ENCODE results near the gene ZKSCAN5. TPM values are rescaled to one million over a fixed set of nuclear protein-coding genes. Genes with fewer than 3 reads are reported as not detected.
A peak's percentile ranks its signal among the peaks of the same experiment; 100 is the strongest.

Gene ZKSCAN5
- 12.3 and 12.7 TPM in 2 replicates for total RNA-seq

DNA sequence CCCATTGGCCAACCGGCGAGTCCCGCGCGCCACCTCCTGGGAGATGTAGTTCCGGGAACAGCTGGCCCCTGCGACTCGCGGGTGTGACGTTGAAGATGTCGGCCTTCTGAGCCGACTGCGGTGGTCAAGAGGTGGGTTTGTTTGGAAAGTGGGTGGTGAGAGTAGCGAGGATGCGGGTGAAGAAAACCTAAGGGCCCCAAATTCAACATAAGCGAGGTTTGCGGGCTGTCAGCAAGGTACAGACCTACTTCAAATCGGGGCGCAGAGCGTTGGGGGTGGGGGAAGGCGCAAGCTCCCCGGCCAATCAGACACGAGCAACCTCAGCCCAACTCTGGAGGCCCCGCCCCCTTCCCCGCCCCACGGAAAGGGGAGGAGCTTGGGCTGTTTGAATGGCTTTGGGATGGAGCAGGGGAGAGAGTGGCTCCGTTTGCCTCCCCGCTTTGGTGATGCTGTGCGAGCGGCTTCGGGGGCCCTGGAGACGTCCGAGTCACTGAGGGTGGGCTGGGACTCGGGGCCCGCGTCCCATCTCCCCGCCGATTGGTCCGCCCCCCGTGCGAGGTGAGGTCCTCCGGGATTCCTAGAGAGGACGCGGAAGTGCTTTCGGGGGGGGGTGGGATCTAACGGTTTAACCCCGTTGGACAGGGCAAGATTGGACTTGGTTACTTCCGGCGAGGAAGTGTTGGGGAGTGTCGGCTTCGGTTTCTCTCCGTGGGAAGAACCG lies at the start of gene ZKSCAN5:
TSS of gene ZKSCAN5 (plus strand) at position 60 of the 721 bp plus-strand sequence. CDS start 1,383 bp downstream, outside the sequence.
- peaks cover 58% of the 10 kb centered on the region for H3K79me2 ChIP-seq (ENCODE audit: insufficient read depth, low read length)

DNA sequence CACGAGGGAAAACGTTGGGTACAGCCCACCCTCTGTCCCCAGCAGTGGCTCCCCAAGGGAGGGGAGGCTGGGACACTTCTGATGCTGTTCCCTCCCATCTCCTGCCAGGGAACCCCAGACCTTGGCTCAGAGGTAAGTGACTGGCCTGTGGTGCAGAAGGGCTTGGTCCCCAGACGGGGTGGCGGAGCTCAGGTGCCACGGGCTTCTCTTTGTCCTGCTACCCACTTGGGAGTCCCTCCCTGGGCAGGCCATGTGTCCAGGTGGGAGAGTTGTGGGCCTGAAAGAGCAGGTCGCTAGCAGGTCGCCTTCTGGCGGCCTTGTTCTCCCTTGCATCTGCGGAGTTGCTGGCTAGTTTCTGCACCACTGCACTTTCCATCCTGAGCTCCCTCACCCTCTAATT lies 48.6 kb upstream of the ZKSCAN5 start:
- H3K27me3 ChIP-seq (ENCODE audit: insufficient read depth, low read length) = no peaks in the 10 kb centered on the region
- TF ChIP-seq, protein P1, sequence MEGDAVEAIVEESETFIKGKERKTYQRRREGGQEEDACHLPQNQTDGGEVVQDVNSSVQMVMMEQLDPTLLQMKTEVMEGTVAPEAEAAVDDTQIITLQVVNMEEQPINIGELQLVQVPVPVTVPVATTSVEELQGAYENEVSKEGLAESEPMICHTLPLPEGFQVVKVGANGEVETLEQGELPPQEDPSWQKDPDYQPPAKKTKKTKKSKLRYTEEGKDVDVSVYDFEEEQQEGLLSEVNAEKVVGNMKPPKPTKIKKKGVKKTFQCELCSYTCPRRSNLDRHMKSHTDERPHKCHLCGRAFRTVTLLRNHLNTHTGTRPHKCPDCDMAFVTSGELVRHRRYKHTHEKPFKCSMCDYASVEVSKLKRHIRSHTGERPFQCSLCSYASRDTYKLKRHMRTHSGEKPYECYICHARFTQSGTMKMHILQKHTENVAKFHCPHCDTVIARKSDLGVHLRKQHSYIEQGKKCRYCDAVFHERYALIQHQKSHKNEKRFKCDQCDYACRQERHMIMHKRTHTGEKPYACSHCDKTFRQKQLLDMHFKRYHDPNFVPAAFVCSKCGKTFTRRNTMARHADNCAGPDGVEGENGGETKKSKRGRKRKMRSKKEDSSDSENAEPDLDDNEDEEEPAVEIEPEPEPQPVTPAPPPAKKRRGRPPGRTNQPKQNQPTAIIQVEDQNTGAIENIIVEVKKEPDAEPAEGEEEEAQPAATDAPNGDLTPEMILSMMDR (IDR thresholded peaks at IDR 0.05; ENCODE audit: extremely low read depth, low read depth, low read length) = no peak
- H3K4me1 ChIP-seq (ENCODE audit: insufficient read depth, low read length) = no peaks in the 10 kb centered on the region
- no peak overlapping the region for H3K4me2 ChIP-seq (ENCODE audit: insufficient read depth, low read length)
- peaks cover 34% of the 10 kb centered on the region for H4K20me1 ChIP-seq (ENCODE audit: insufficient read depth, low read length)
- H3K79me2 ChIP-seq (ENCODE audit: insufficient read depth, low read length) = peaks cover 80% of the 10 kb centered on the region
- H3K27ac ChIP-seq (ENCODE audit: low read depth, low read length) = no peak overlapping the region
- H3K9me3 ChIP-seq (ENCODE audit: low read depth, low read length) = no peaks in the 10 kb centered on the region
- peak; percentile 39 for DNase-seq (ENCODE audit: insufficient read length, low spot score, missing footprints)
- H3K36me3 ChIP-seq (ENCODE audit: insufficient read depth, low read length) = peaks cover 73% of the 10 kb centered on the region
- no peak overlapping the region for H2AFZ ChIP-seq (ENCODE audit: low read length)
- no peak overlapping the region for H3K4me3 ChIP-seq (ENCODE audit: insufficient read depth, low read length)

More for the DNA sequence above, at the start of gene ZKSCAN5:
- peak within 1 kb of the TSS; percentile 98 for H3K27ac ChIP-seq (ENCODE audit: low read depth, low read length)
- no peaks in the 10 kb centered on the region for H3K27me3 ChIP-seq (ENCODE audit: insufficient read depth, low read length)
- TF ChIP-seq, protein P1 (IDR thresholded peaks at IDR 0.05; ENCODE audit: extremely low read depth, low read depth, low read length) = no peak
- peak; percentile 98 for DNase-seq (ENCODE audit: insufficient read length, low spot score, missing footprints)
- peak within 1 kb of the TSS; percentile 92 for H3K4me2 ChIP-seq (ENCODE audit: insufficient read depth, low read length)
- peak within 1 kb of the TSS; percentile 99 for H2AFZ ChIP-seq (ENCODE audit: low read length)
- H3K36me3 ChIP-seq (ENCODE audit: insufficient read depth, low read length) = peaks cover under 1% of the 10 kb centered on the region
- H3K4me3 ChIP-seq (ENCODE audit: insufficient read depth, low read length) = peak within 1 kb of the TSS; percentile 93
- H4K20me1 ChIP-seq (ENCODE audit: insufficient read depth, low read length) = no peaks in the 10 kb centered on the region
- H3K9me3 ChIP-seq (ENCODE audit: low read depth, low read length) = no peaks in the 10 kb centered on the region
- H3K4me1 ChIP-seq (ENCODE audit: insufficient read depth, low read length) = peaks cover 15% of the 10 kb centered on the region

DNA sequence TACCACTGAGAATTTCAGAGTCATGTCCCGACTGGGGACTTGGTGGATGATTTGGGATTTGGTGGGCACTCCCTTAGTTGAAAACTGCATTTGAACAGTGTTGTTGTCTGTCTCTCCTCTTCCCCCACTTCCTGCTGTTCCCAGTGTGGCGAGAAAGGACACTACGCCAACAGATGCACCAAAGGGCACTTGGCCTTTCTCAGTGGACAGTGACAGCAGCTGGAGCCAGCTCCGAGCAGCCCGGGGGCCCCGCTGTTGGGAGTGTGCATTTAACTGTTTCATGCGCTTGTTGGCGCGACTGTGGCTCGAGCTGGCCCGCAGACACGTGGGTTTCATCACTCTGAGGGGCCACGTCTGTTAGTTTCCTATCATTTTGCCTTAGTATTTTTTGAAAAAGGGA lies 48.2 kb upstream of the ZKSCAN5 start:
- Histone ChIP-seq H3K9me3 (ENCODE audit: low read depth, low read length) (no peaks in the 10 kb centered on the region), H3K4me2 (ENCODE audit: insufficient read depth, low read length) (no peak overlapping the region), H4K20me1 (ENCODE audit: insufficient read depth, low read length) (peaks cover 32% of the 10 kb centered on the region), H3K27ac (ENCODE audit: low read depth, low read length) (no peak overlapping the region), H3K27me3 (ENCODE audit: insufficient read depth, low read length) (no peaks in the 10 kb centered on the region), H3K79me2 (ENCODE audit: insufficient read depth, low read length) (peaks cover 82% of the 10 kb centered on the region), H3K4me3 (ENCODE audit: insufficient read depth, low read length) (no peak overlapping the region), H3K36me3 (ENCODE audit: insufficient read depth, low read length) (peaks cover 71% of the 10 kb centered on the region), H3K4me1 (ENCODE audit: insufficient read depth, low read length) (no peaks in the 10 kb centered on the region), H2AFZ (ENCODE audit: low read length) (no peak overlapping the region)
- TF ChIP-seq, protein P1 (IDR thresholded peaks at IDR 0.05; ENCODE audit: extremely low read depth, low read depth, low read length) = no peak
- peak; percentile 35 for DNase-seq (ENCODE audit: insufficient read length, low spot score, missing footprints)

DNA sequence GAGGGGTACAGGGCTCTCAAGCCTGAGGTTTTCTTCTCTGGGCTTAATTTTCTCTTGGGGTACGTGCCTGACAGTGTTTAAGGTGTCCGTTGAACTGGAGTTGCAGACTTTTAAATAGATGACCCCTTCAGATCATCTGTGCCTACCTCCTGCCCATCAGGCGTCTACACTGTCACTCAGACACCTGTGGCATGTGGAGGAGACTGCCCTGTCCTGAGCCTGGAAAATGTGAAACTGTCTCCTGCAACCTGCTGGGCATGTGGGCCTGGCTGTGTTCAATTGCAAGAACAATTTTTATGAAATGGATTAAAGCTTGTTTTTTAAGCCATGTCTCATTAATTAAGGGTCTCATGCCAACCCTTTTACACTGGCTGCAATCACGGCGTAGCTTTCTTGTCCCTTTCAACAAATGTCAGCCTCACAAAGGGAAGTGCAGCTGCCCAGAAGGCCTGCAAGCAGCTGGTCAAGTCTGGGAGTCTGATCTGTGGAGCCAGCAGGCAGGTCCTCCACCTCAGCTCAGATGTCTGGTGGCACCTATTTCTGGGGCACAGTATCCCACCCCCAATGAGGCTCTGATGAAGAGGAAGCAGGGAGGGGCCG lies 47.3 kb upstream of the ZKSCAN5 start:
- no peak overlapping the region for H2AFZ ChIP-seq (ENCODE audit: low read length)
- H3K27me3 ChIP-seq (ENCODE audit: insufficient read depth, low read length) = no peaks in the 10 kb centered on the region
- no peaks in the 10 kb centered on the region for H3K4me1 ChIP-seq (ENCODE audit: insufficient read depth, low read length)
- H3K27ac ChIP-seq (ENCODE audit: low read depth, low read length) = no peak overlapping the region
- H3K4me2 ChIP-seq (ENCODE audit: insufficient read depth, low read length) = no peak overlapping the region
- peak; percentile 66 for DNase-seq (ENCODE audit: insufficient read length, low spot score, missing footprints)
- peaks cover 71% of the 10 kb centered on the region for H3K36me3 ChIP-seq (ENCODE audit: insufficient read depth, low read length)
- no peaks in the 10 kb centered on the region for H3K9me3 ChIP-seq (ENCODE audit: low read depth, low read length)
- TF ChIP-seq, protein P1 (IDR thresholded peaks at IDR 0.05; ENCODE audit: extremely low read depth, low read depth, low read length) = no peak
- H4K20me1 ChIP-seq (ENCODE audit: insufficient read depth, low read length) = peaks cover 32% of the 10 kb centered on the region
- peaks cover 90% of the 10 kb centered on the region for H3K79me2 ChIP-seq (ENCODE audit: insufficient read depth, low read length)
- no peak overlapping the region for H3K4me3 ChIP-seq (ENCODE audit: insufficient read depth, low read length)
